ENCODE data around the gene KCNK15. TPM values are rescaled to one million over a fixed set of nuclear protein-coding genes. Genes with fewer than 3 reads are reported as not detected.

Gene KCNK15
- total RNA-seq, 4 donors from 2014 or later, result 6.3 to 10.0 (median 9.0) TPM

DNA sequence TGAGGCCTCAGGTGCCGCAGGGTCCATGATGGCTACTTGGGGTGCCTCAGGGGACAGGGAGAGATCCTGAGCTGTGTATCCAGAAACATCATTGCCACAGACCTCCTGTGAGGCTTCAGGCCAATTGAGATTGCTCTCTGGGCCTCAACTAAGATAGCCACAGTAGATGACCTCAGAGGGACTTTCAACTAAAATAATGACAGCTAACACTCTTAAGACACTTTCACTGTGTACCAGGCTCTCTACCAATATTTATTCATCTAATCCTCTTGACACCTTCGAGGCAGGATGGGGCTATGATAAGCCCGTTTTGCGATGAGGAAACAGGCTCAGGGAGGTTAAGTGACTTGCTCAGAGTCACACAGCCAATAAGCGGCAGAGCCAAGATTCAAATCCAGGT lies 54.0 kb downstream of the KCNK15 start:
- no peak for ATAC-seq (ENCODE audit: low FRiP score)
- TF ChIP-seq, protein P1, sequence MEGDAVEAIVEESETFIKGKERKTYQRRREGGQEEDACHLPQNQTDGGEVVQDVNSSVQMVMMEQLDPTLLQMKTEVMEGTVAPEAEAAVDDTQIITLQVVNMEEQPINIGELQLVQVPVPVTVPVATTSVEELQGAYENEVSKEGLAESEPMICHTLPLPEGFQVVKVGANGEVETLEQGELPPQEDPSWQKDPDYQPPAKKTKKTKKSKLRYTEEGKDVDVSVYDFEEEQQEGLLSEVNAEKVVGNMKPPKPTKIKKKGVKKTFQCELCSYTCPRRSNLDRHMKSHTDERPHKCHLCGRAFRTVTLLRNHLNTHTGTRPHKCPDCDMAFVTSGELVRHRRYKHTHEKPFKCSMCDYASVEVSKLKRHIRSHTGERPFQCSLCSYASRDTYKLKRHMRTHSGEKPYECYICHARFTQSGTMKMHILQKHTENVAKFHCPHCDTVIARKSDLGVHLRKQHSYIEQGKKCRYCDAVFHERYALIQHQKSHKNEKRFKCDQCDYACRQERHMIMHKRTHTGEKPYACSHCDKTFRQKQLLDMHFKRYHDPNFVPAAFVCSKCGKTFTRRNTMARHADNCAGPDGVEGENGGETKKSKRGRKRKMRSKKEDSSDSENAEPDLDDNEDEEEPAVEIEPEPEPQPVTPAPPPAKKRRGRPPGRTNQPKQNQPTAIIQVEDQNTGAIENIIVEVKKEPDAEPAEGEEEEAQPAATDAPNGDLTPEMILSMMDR (IDR thresholded peaks at IDR 0.05), result no peak
- DNase-seq (ENCODE audit: low spot score), result no peak

DNA sequence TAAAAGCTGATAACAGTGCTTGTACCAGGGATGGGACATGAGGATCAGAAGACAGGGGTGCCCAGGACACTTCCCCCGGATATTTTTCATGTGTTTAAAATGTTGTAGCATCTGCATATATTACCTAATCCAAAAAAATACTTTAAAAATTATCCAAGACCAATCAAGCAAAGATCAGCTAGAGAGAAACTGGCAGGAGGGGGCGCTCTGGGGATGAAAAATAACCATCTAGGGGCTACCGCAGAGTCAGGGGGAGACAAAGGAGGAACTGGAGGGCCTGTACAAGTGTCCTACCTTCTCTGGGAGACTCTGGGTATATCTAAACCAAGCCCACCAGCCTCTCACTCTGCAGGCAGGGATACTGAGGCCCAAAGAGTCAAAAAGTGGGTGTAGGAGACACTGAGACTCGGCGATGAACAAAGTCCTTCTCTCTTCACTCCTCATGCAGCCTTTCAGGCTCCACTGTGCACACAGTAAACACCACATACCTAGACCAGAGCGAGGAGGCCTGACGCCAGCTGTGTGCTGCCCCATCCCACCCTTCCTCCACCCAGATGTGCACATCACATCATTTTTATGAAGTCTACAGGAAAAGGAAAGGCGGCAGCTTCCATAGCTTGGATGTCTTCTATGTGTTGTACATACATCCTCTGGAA lies 54.9 kb downstream of the KCNK15 start:
- TF ChIP-seq, protein P1 (IDR thresholded peaks at IDR 0.05), result no peak
- ATAC-seq (ENCODE audit: low FRiP score), result no peak
- DNase-seq (ENCODE audit: low spot score), result no peak

Other genes with a start within 250 kb of the KCNK15 start
- gene SERINC3, start 223.8 kb upstream of the KCNK15 start, total RNA-seq, result 100 to 1,000 TPM; 102 to 157 (median 121) TPM
- 100 to 1,000 TPM in 3 of 4 donors, 10 to 100 TPM in 1; 90.8 to 133 (median 118) TPM for gene PKIG, start 163.3 kb upstream of the KCNK15 start, total RNA-seq
- gene ADA, start 94.2 kb upstream of the KCNK15 start, total RNA-seq, result 10 to 100 TPM; 11.5 to 62.6 (median 15.4) TPM
- gene CCN5, start 30.5 kb upstream of the KCNK15 start, total RNA-seq, result 10 to 100 TPM; 25.9 to 81.7 (median 61.3) TPM
- gene RIMS4, start 64.7 kb downstream of the KCNK15 start, total RNA-seq, result under 1 TPM; 0.60 to 0.88 (median 0.72) TPM
- gene YWHAB, start 139.8 kb downstream of the KCNK15 start, total RNA-seq, result 100 to 1,000 TPM; 114 to 153 (median 143) TPM
- 10 to 100 TPM in 2 of 4 donors, 1 to 10 TPM in 2; 5.1 to 17.1 (median 10.3) TPM for gene PABPC1L, start 164.2 kb downstream of the KCNK15 start, total RNA-seq
- 10 to 100 TPM in 3 of 4 donors, 1 to 10 TPM in 1; 9.1 to 23.9 (median 12.1) TPM for gene TOMM34, start 214.5 kb downstream of the KCNK15 start, total RNA-seq
- gene STK4, start 220.6 kb downstream of the KCNK15 start, total RNA-seq, result 10 to 100 TPM; 26.4 to 51.9 (median 38.6) TPM